Osteoblast (primary cell): ENCODE measurements around the gene IDH2. TPM values are rescaled to one million over a fixed set of nuclear protein-coding genes. Genes with fewer than 3 reads are reported as not detected.

Experiments
- DNase-seq: peaks from one replicate; pipeline ENCODE4 v3.0.0; 2011; ENCODE audit warnings: low spot score, mixed read lengths; ENCODE audit not compliant: insufficient read length; ENCODE audit errors: missing footprints
- H2AFZ ChIP-seq: 2 replicates; pipeline ENCODE4 v1.6.0; 2011; ENCODE audit warnings: mild to moderate bottlenecking, low read length
- H3K27ac ChIP-seq: 2 replicates; pipeline ENCODE4 v1.5.1; 2011; ENCODE audit warnings: mild to moderate bottlenecking, low read depth, low read length, moderate library complexity
- H3K27me3 ChIP-seq: 2 replicates; pipeline ENCODE4 v1.6.0; 2012; ENCODE audit warnings: mild to moderate bottlenecking, control low read depth, inconsistent platforms, low read length, moderate library complexity; ENCODE audit not compliant: insufficient read depth
- H3K36me3 ChIP-seq: 2 replicates; pipeline ENCODE4 v1.5.1; 2011; ENCODE audit warnings: mild to moderate bottlenecking, low read length, control low read depth, moderate library complexity; ENCODE audit not compliant: insufficient read depth
- H3K4me1 ChIP-seq: 2 replicates; pipeline ENCODE4 v1.5.1; 2011; ENCODE audit warnings: mild to moderate bottlenecking, low read length, control low read depth, moderate library complexity; ENCODE audit not compliant: insufficient read depth
- H3K4me2 ChIP-seq: 2 replicates; pipeline ENCODE4 v1.6.0; 2011; ENCODE audit warnings: mild to moderate bottlenecking, low read length; ENCODE audit not compliant: insufficient read depth
- H3K4me3 ChIP-seq: fragments of 200-600 bp; sonication (generic); 3 replicates; pipeline ENCODE4 v1.5.1; 2012; ENCODE audit warnings: mild to moderate bottlenecking, low read length, inconsistent platforms; ENCODE audit not compliant: insufficient read depth
- H3K79me2 ChIP-seq: 2 replicates; pipeline ENCODE4 v1.6.0; 2012; ENCODE audit warnings: mild to moderate bottlenecking, low read length, control low read depth, inconsistent platforms; ENCODE audit not compliant: insufficient read depth
- H3K9me3 ChIP-seq: 2 replicates; pipeline ENCODE4 v1.5.1; 2011; ENCODE audit warnings: low read depth, low read length, control low read depth
- H4K20me1 ChIP-seq: 2 replicates; pipeline ENCODE4 v1.6.0; 2012; ENCODE audit warnings: mild to moderate bottlenecking, low read length, control low read depth; ENCODE audit not compliant: insufficient read depth
- CTCF ChIP-seq: IDR thresholded peaks from 2 replicates; pipeline ENCODE4 v1.5.1; 2011; ENCODE audit warnings: mild to moderate bottlenecking, low read depth, low read length, moderate library complexity; ENCODE audit errors: extremely low read depth
- total RNA-seq: library from RNA; depleted of rRNA; stranded (reverse); fragments of >200 nt; gene quantifications from 2 replicates; pipeline ENCODE4 v1.2.3, GENCODE V29; 2012

The IDH2 gene
- total RNA-seq, 1 donor, result 51.0 TPM

DNA sequence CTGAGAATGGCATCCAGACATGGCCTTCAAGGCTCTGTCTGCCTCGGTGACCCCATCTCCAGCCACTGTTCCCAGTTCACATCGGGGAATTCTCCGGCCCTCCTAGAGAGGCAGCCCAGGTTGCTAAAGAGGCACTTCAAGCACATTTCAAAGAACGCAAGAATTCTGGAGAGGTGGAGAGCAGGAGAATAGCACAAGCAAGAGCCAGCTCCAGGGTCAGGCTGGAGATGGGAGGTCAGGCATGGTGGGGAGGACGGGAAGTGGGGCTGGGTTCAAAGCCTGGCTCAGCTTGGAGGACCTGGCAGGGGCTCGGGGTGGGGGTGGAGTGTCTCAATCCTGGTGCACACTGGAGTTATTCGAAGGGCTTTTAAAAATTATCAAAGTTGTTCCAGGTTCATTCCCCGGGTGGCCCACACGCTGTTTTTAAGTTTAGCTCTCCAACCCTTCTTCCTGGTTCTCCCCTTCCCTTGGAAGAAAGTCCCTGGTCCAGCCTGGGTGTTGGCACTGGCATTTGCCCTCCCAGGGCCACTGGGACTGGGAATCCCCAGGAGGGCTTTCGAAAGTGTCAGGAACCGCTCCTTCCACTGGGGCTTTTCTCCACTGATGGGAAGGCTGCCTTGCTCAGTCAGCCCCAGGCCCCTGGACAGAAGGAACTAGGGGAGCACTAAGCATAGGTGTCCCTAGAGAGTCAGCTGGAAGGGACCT is 65.3 kb downstream of the IDH2 start:
- H3K36me3 ChIP-seq, result no peaks in the 10 kb centered on the region
- H3K4me1 ChIP-seq, result peaks cover 35% of the 10 kb centered on the region
- peak overlapping the region; percentile 57 for H3K27ac ChIP-seq
- no peak for DNase-seq
- H3K79me2 ChIP-seq, result peaks cover 60% of the 10 kb centered on the region
- H3K27me3 ChIP-seq, result no peaks in the 10 kb centered on the region
- no peak for TF ChIP-seq CTCF
- H3K9me3 ChIP-seq, result no peaks in the 10 kb centered on the region
- no peak overlapping the region for H3K4me3 ChIP-seq
- H2AFZ ChIP-seq, result no peak overlapping the region
- peak overlapping the region; percentile 6 for H3K4me2 ChIP-seq
- H4K20me1 ChIP-seq, result peaks cover 13% of the 10 kb centered on the region

DNA sequence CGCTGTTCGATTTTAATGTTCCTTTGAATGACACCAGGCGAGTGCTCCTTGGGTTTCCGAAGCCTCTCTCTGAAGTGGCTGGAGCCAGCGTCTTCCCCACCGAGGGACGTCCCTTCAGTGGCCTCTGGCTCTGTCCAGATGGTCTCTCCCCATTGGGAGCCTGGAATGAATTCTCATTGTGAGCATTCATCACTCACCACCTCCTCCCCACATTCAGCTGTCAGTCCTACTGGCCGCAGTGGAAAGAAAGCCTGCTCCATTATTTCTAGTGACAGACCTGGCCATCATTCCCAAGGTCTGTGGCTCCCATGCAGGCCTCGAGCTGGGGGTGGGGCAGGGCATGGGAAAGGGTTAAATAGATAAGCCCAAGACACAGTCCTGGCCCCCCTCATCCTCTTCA is 65.9 kb downstream of the IDH2 start:
- H3K36me3 ChIP-seq, result no peaks in the 10 kb centered on the region
- no peak overlapping the region for H3K27ac ChIP-seq
- no peaks in the 10 kb centered on the region for H3K9me3 ChIP-seq
- no peak for DNase-seq
- H4K20me1 ChIP-seq, result peaks cover 13% of the 10 kb centered on the region
- no peaks in the 10 kb centered on the region for H3K27me3 ChIP-seq
- H3K79me2 ChIP-seq, result peaks cover 60% of the 10 kb centered on the region
- H2AFZ ChIP-seq, result no peak overlapping the region
- no peak overlapping the region for H3K4me2 ChIP-seq
- TF ChIP-seq CTCF, result no peak
- peaks cover 41% of the 10 kb centered on the region for H3K4me1 ChIP-seq
- no peak overlapping the region for H3K4me3 ChIP-seq

GRCh38 chr15:90035840-90036230 is 66.4 kb downstream of the IDH2 start:
- Histone ChIP-seq H2AFZ (no peak overlapping the region), H3K4me3 (no peak overlapping the region), H4K20me1 (peaks cover 13% of the 10 kb centered on the region), H3K27me3 (no peaks in the 10 kb centered on the region), H3K9me3 (no peaks in the 10 kb centered on the region), H3K79me2 (peaks cover 60% of the 10 kb centered on the region), H3K36me3 (no peaks in the 10 kb centered on the region), H3K27ac (peak overlapping the region; percentile 85), H3K4me2 (no peak overlapping the region), H3K4me1 (peaks cover 45% of the 10 kb centered on the region)
- TF ChIP-seq CTCF, result no peak
- no peak for DNase-seq

DNA sequence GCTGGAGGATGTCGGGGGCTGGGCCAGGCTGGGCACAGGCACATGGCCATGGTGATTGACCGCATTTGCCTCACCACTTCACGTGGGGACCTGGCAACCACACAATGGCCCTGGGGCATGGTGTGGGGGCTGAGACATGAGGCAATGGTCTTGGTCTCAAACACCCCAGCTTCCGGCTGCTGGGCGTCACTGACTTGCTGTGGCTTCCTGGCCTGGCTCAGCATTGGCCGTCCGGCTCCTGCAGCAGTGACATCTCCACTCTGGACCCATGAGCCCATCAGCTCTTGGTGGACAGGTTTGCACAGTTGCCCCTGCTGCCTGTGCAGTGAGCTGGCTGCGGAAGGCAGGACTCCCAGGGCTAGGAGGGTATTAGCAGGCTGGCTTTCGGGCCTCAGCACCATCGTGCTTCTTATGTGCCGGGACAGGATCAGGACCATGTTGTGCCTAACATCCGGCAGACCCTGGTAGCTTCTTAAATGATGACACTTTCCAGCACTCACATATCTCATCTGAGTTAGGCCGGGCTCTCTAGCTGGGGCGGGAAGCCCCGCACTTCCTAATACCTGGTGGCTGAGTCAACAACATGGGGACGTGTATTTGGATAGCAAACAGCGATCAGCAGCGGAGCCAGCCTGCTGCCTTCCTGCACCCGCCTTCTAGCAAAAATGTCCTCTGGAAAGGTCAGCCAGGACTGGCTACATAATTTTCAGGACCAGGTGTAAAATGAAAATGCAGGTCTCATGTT is 67.0 kb downstream of the IDH2 start:
- Histone ChIP-seq H3K27me3 (no peaks in the 10 kb centered on the region), H3K4me1 (peaks cover 45% of the 10 kb centered on the region), H2AFZ (no peak overlapping the region), H3K4me3 (no peak overlapping the region), H3K27ac (peak overlapping the region; percentile 85), H3K79me2 (peaks cover 58% of the 10 kb centered on the region), H3K36me3 (no peaks in the 10 kb centered on the region), H4K20me1 (peaks cover 13% of the 10 kb centered on the region), H3K9me3 (no peaks in the 10 kb centered on the region), H3K4me2 (no peak overlapping the region)
- TF ChIP-seq CTCF, result no peak
- peak; percentile 47 for DNase-seq
